Limb (tissue), 2 donors: Measurements from ENCODE around the gene PFKFB4.
A peak's percentile ranks its signal among the peaks of the same experiment; 100 is the strongest.
"Not testable (repeated sequence)": the region's sequence is repeated elsewhere in the genome, so short reads cannot be mapped to it uniquely, and the experiment has no call there.

Experiments
- DNase-seq, 2 donors: peaks; one replicate each; pipeline ENCODE4 v3.0.0-alpha.2; 2016; ENCODE audit errors: extremely low spot score in 2 of 2

The PFKFB4 gene

DNA sequence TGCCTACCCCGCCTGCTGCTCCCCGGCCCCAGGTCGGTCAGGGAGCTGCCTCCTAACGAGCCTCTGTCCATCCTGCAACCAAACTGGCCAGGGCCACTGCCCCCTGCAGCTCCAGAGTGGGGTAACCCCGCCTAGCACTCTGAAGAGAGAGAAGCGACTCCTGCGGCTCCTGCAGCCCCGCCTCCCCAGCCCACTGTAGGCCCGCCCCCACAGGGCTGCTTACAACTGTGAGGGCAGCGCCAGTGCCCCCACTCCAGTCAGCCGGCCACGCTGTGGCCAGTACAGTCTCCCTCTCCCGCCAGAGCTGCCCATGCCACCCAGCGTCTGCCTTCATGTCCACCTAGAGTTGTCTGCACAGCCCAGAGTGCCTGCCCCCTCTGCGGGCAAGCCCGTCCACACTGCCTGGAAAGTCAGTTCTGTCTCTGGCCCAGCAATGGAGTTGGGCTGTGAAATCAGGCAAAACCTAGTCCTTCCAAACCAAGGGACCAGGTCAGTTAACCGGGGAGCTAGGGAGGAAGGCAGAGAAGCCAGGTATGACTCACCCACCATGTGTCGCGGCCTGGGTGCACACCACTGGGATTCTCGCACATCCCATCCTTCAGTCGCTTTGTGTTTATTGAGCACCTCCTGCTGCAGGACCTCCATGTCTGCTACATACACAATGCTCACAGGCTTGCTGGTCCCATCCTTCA, 4.6 kb upstream of the PFKFB4 start:
- peak in 1 of 2 donors; percentile 60 for DNase-seq

DNA sequence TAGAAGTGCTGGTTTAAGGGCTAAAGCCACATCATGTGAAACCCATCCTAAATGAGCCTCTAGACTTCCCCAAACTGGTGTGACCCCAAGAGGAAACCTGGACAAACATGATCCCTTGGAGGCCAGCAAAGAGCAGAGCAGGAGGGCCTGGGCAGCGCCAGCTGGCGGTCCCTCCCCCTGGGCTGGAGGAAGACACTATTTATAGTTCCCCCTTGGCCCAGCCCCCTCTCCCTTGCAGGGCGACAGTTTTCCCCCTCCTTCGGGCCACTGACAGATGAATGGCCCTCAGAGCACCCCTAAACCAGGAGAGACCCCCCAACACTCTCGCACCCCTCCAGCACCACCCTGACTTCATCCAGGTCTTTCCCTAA, 4.0 kb upstream of the PFKFB4 start:
- no peak for DNase-seq

DNA sequence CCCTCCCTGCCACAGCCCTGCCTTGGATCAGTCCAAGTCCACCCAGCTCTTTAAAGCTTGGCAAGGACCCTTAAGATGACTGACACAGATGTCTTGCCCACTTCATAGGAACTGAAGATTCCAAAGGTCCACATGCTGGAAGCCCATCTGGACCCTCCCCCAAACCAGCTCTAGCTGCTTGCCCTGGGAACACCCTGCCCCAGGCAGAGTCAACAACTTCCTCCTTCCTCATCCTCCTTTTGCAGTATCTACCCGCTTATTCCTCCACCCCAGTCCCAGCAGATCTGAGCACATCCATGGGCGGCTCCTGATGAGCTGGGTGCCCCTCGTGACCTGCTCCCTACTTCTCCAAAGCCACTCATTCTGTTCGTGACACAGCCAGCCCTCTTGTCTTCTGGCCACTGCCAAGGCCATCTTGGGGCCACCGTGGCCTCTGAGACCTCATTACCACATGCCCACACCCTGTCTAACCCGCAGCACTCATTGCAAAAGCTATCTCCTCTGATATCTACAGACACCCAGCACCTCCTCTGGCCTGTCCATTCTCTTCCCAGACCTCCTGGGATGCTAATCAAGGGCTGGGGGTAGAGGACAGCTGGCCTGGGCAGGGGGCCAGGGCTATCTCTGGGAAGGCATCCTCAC, 2.0 kb upstream of the PFKFB4 start:
- no peak for DNase-seq

DNA sequence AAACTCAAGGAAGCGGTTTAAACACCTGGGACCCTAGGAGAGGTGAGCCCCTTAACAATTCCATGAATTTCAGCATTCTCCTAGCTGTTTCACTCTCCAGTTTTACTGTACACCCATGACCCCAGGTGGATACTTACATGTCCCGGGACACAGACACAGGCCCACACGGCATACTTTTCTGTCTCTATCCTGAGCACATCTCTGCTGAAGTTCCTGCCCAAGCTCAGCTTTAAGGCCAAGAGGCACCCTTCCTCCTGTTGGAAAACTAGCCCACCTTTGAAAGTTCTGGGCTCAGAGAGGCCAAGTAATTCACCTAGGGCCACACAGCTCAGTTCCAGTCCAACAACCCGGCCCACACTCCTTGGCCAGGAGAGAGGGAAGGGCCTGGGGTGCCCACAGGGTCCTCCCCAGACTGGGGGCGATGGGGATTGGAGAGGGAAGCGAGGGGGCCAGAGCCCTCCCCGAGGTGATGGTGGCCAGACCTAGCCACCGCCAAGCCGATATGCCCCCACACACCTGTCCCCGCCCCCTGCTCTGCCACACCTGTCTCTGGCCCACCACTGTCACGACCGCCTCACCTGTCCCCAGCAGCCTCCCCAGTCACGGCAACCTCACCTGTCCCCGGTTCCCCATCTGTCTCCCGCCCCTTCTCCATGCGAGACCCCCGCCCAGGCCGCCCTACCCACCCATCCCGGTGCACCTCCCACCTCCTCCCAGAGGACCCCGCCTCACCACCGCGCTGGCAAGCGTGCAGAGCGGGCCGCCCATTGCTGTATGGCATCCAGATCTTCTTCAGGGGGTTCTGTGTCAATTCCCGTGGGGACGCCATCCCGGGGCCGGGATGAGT, 431 bp downstream of the PFKFB4 start:
- DNase-seq: no peak

DNA sequence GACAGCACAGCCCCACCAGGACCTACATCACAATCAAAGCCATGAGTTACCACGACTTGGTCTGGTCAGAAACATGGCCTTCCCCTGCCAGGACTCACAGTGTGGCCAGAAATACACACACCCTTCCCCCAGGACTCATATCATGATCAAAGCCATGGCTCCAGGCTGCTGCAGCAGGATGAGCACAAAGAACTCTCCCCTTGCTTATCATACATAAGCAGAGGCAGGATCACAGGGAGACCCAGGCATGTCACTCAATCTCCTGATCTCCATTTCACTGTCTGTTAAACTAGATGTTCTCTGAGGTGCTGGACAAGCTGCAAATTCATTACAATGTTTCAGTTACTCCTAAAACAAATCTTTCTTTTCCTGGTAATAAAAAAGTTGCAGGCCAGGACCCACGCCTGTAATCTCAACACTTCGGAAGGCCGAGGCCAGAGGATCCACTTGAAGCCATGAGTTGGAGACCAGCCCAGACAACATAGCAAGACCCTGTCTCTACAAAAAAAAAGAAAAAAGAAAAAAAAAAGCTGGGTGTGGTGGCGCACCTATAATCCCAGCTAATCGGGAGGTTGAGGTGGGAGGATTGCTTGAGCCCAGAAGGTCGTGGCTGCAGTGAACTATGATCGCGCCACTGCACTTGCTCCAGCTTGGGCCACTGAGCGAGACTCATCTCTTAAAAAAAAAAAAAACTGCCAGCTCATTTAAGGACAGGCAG, 1.2 kb downstream of the PFKFB4 start:
- peak in 1 of 2 donors; percentile 24 for DNase-seq

DNA sequence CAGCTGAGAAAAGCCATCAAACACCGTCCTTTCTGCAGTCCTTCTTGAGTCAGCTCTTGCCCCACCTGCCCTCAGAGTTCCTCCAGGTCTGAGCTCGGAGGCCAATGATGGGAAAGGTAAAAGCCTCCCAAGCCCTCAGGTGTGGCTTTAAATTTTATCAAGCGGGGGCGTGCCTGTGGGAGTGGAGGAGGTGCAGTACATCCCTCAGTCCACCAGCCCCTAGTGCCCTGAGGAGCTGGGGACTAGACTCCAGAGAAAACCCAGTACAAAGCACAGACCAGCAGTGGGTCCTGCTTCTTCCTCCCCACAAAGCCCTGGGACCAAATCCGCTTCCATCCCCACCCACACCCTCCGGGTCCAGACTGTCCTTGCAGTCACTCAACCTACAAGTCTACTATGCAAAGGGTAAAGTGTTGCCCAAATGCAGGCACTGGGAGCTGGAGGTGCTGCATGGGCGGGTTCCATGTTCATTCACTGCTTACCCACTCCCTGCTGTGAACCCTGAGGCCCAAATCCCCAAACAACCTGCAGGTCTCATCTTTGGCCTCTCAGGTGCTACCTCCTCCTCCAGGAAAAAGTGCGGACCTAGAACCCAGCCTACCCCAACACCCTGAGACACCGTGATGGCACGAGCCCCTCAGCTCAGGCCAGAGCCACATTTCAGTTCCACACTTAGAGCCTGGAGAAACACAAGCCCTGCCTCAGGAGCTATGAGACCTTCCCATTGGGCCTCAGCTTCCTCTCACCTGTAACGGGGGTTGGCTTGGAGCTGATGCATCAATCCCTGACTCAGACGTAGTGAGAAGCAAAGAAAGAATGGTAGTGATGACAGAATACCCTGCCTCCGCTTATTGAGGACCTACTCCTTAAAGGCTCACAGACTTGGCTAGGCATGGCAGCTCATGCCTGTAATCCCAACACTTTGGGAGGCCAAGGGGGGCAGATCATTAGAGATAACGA, 2.4 kb downstream of the PFKFB4 start:
- no peak for DNase-seq

DNA sequence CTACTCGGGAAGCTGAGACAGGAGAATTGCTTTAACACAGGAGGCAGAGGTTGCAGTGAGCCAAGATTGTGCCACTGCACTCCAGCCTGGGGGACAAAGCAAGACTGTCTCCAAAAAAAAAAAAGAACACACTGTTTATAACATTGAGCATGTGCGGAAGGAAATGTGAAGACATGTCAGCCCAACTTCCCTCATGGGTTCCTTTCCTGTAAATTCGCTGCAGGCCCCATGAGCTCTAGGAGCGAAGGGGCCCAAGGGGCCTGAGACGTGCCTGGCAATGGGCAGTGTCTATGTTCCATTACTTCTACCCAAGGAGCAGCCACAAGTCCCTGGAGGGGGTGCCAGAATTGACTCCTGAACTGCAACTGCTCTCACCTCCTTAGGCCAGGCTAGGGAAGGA, 3.2 kb downstream of the PFKFB4 start:
- no peak for DNase-seq

DNA sequence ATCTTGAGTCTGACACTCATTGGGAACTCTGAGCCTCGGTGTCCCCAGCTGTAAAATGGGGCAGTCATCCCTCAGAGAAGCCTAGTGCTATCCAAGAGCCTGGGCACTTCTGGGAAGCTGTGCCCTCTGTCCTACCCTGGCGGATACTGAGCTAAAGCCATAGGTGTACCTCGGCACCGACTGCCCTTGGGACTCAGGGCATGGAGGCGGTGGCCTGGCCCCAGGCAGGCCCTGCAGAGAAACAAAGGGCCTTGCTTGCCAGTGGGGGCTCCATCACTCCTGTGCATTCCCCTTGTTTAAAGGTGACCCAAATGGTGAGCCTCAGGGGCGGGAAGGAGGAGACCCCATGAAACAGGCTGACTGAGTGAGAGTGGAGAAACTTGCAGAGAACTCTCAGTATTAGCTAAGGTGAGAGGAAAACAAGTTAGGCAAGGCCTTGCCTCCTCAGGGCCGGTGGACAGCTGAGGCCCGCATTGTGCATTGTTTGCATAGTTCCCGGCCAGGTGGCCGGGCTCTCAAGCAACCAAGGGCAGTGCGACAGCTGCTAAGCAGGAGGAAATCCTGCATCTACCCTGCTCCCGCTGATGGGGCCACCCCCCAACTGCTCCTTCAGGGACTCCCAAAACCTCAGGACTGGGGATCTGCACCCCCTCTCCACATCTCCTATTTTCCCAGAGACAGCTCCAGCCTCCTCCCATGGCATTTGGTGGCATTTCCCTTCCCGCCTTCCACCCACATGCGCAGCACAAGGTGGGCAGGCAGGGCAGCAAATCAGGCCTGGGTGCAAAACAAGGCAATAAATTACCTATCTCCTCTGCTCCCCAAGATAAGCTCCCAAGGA, 4.3 kb downstream of the PFKFB4 start:
- peak in 1 of 2 donors; percentile 26 for DNase-seq

DNA sequence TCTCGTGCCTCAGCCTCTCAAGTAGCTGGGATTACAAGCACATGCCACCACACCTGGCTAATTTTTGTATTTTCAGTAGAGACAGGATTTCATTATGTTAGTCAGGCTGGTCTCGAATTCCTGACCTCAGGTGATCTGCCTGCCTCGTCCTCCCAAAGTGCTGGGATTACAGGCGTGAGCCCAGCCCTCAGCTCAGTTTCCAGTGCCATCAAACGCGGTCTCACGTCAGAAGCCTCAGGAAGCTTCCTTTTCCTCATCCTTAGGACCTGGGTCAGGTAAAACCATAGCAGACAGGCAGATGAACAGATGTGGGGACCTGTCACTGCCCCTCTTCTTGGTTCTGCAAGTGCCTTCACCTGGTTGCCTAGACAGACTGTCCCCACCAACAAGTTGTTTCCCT, 5.0 kb downstream of the PFKFB4 start:
- DNase-seq: not testable (repeated sequence)

DNA sequence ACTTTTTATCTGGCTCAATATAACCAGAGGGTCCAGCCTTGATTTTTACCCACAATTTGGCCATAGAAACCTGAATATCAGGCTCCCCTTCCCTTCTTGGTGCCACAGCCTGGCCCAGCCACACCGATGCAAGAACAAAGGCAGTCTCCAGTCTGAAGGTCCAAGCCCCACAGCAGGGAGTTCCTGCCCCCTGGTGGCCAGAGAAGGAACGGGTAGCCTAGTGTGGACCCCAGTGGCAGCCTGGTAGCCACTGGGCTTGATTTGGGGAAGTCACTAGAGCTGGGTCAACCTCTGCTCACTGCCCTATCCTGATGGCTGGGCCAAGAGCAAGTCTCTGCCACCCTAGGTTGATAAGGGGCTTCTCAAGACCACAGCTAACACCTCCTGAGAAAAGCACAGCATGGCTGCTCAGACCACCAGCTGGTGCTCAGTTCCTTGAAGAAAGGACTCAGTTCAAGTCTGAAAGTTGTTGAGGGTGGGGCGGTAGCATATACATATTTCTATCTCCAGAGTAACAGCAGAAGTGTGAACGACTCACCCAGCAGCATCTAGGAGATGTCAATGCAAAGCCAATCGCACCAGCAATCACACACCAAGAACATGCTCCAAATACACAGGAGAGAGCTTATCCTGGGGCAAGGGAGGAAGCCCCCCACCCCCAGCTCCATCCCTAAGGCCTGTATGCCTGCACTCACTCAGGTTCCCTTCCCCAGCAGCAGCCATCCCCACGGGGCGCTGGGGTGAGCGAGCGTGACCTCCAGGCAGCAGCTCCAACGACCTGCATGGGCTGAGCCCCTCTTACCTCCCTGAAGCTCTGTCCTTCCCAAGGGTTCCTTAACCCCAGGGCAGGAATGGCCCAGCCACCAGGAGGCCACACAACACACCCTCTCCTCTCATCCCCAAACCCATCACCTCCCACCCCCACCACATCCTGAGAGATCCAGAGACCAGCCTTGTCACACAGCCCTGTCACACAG, 7.6 kb downstream of the PFKFB4 start:
- peak in 1 of 2 donors; percentile 80 for DNase-seq

DNA sequence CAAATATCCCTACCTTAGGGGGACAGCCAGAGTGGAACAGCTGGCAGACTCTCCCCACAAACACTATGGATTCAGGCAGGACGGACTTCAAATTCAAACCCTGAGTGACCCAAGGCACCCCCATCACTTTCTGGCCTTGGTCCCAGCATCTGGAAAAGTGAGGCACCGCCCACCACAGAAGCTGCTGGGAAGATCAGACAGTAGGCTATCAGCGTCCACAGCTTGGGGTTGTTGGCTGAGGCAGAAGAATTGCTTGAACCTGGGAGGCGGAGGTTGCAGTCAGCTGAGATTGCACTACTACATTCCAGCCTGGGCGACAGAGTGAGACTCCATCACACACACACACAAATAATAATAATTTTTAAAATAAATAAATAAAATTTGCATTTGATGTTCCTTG, 8.5 kb downstream of the PFKFB4 start:
- no peak for DNase-seq

DNA sequence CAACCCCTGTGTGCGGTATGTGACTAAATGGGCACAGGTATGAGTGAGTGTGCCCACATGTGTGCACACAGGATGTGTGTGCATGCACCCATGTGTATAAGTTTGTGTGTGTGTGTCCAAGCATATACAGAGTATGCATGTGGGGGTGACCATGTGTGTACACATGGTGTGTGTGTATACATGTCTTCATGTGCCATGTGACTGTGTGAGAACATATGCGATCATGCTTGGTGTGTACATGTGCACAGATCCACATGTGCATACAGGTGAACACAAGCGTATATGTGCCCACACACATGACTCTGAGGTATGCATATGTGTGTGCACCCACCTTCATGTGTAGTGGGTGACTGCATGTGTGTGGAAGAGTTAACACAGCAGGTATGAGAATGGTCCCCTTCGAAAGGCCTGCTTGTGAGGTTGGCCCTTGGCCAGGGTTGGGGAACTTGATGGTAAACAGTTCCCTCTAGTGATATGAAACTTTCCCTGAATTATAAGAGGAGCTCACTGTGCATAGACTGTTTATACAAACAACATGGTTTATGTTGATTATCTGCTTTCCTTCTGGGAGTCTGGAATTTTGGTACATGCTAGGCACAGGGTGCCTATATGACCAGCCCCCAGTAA, 10.3 kb downstream of the PFKFB4 start:
- DNase-seq: no peak

DNA sequence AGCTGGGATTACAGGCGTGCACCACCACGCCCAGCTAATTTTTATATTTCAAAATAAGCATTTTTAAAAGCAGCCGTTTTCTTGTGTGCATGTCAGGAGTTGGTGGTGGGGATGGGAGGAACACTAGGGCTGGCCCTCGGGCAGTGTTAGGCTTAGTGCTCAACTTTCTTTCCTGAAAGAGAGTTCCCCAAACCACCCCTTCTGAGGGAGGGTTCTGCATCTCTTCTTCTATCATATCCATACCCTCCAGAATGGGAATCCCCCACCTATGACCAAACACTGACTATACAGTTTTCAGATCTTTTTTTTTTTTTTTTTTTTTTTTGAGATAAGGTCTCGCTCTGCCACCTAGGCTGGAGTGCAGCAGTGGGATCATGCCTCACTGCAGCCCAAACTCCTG, 12.5 kb downstream of the PFKFB4 start:
- no peak for DNase-seq

DNA sequence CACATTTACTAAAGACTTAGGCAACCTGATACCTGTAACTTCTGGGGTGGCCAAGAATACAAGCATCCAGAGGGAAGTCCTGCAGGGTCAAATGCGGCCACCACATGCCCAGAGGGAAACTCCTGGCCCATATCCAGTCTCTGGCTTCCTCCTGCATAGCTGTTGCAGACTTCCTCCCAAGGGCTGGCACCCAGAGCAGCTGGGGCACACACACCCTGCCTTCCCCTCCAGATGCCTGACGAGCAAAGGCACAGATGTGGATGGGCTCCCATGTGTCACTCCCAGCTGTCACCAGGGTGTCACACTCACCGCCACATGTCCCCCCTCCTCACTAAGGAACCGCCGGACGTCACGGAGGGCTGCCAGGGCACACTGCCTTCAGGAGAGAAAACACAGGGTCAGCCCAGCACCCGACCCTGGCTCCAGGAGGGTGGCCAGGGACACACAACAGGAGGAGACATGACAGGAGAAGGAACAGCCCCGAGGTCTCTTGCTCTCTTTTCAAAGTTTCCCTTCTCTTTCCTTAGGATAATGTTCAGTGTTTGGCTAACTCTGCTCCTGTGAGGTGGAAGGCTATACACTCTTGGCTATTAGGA, 13.2 kb downstream of the PFKFB4 start:
- no peak for DNase-seq

DNA sequence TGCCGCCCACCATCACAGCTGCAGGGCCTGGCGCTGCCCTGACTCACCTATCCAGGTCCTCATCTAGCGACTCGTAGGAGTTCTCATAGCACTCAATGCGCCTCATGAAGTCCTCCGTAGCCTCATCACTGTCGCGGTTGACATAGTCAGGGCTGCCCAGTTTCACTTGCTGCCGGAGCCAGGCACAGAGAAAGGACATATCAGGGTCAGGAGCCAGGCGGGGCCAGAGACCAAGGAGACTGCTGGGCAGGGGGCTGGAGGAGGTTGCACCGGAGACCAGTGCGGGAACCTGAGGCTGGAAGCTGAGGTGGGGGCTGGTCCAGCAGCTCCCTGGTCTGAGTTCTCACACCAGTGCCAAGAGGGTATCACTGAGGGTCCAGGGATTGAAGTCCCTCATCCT, 18.2 kb downstream of the PFKFB4 start:
- no peak for DNase-seq

DNA sequence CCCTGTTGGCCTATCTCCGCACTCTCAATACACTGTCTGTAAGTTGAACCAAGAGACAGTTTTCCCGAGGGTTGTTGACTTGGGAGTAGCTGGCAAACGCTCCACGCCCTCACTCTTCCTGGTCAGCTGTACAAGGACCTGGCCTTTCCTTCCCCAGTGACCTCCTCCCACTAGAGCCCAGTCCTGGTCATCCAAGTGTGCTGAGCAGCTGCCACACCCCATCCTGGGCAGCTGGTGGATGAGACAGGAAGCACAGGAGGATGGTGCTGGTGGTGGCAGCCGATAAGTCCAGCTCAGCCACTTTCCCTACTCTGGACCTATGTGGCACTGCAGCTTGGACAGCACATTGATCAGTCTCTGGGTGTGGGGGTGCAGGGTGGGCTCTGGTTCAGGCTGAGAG, 19.8 kb downstream of the PFKFB4 start:
- no peak for DNase-seq

DNA sequence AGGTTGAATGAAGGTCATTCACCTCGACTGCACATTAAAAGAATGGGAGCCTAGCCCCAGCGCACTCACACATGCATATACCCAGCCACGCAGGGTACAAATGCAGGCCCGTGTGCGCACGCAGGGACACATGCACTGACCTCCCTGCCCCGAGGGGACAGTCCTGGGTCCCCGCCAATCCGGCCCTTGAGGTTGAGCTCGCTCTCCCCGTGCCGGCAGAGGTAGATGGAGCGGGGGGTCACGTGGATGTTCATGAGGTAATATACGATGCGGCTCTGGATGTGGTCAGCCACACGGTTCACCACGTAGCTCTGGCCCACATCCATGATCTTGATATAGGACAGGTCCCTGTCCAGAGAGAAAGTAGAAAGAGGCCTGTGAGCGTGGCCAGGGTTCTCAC, 20.5 kb downstream of the PFKFB4 start:
- no peak for DNase-seq

DNA sequence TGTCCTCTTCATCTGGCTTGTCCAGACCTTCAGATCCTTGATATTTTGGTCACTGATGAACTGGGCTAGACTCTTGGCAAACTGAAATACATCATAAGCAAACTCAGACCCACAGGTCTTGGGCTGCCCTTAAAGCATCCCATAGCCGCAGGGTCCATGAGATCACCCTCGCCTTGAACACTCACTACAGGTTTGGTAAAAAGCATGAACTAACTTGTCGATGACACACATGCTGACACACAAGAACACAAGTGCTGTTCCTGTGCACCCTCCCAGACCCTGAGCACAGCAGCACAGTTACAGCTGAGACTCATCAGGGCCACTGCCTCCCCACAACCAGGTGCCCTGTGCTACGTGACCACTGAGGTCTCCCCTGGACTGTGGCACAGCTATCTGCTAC, 21.0 kb downstream of the PFKFB4 start:
- DNase-seq: no peak
